T-cell (primary cell): ENCODE measurements around the gene KCND2. TPM values are rescaled to one million over a fixed set of nuclear protein-coding genes. Genes with fewer than 3 reads are reported as not detected.

Source experiments
- ATAC-seq, 4 experiments: fragments of 200-7000 bp in 3 of 4; fragments of 150-1000 bp in 1 of 4; cut with Tn5 transposase; replicated peaks in 1 of 4; 1 replicate in 3 of 4; 2 replicates in 1 of 4; pipeline ENCODE4 v1.10.0; 2021; ENCODE audit warnings: moderate library complexity in 3 of 4, mild to moderate bottlenecking in 2 of 4, moderate number of reproducible peaks in 1 of 4
- CTCF ChIA-PET, 2 donors: fragments of 300-600 bp; sonication (Branson Sonifier 250); formaldehyde crosslinking; loops; one replicate each; lab custom pipeline; 2022; ENCODE audit warnings: antibody characterized with exemption in 2 of 2; lab: Charles Lee
- POLR2A ChIA-PET, 2 donors: fragments of 300-600 bp; sonication (Branson Sonifier 250); formaldehyde crosslinking; loops; one replicate each; lab custom pipeline; 2022; ENCODE audit warnings: antibody characterized with exemption in 2 of 2; lab: Charles Lee
- DNase-seq, 35 experiments: peaks; one replicate each; pipeline versions ENCODE4 v3.0.0 to v3.0.0-alpha.2; 2013 to 2023
- H3K27ac ChIP-seq: one replicate; pipeline ENCODE4 v1.5.1; 2013; ENCODE audit warnings: low read length
- H3K27me3 ChIP-seq, 2 experiments: replicated peaks in 1 of 2; 1 replicate in 1 of 2; 2 replicates in 1 of 2; pipeline versions ENCODE4 v1.6.1 to v1.7.0; 2013; ENCODE audit warnings: low read length in 1 of 2, mixed read lengths in 1 of 2; ENCODE audit not compliant: control insufficient read depth in 2 of 2, insufficient read depth in 2 of 2; ENCODE audit errors: extremely low read depth in 1 of 2
- H3K36me3 ChIP-seq, 2 donors: 1 replicate in 1 of 2; 2 replicates in 1 of 2; pipeline versions ENCODE4 v1.6.1 to v1.7.0; 2013; ENCODE audit warnings: low read length in 1 of 2; ENCODE audit not compliant: control insufficient read depth in 2 of 2, insufficient read depth in 1 of 2; ENCODE audit errors: extremely low read depth in 1 of 2
- H3K4me1 ChIP-seq, 2 experiments: 1 replicate in 1 of 2; 2 replicates in 1 of 2; pipeline versions ENCODE4 v1.6.1 to v1.7.0; 2013; ENCODE audit warnings: low read length in 2 of 2, mixed read lengths in 1 of 2; ENCODE audit not compliant: insufficient read depth in 2 of 2, control insufficient read depth in 1 of 2; ENCODE audit errors: extremely low read depth in 1 of 2
- H3K4me3 ChIP-seq, 2 donors: 1 replicate in 1 of 2; 2 replicates in 1 of 2; pipeline versions ENCODE4 v1.5.1 to v1.7.0; 2013; ENCODE audit warnings: mild to moderate bottlenecking in 2 of 2, low read length in 1 of 2, moderate library complexity in 1 of 2; ENCODE audit not compliant: control insufficient read depth in 1 of 2; ENCODE audit errors: extremely low read depth in 1 of 2
- H3K9me3 ChIP-seq: 2 replicates; pipeline ENCODE4 v1.7.0; 2013
- H3K27ac Mint-ChIP-seq, 2 donors: one replicate each; pipeline ENCODE4 v1.8.0; 2020 to 2021; ENCODE audit warnings: mild to moderate bottlenecking in 2 of 2, mixed read lengths in 2 of 2
- H3K27me3 Mint-ChIP-seq, 2 donors: one replicate each; pipeline ENCODE4 v1.8.0; 2021 to 2022; ENCODE audit warnings: mixed read lengths in 2 of 2
- H3K36me3 Mint-ChIP-seq: one replicate; pipeline ENCODE4 v1.8.0; 2021; ENCODE audit warnings: mixed read lengths
- H3K4me1 Mint-ChIP-seq, 3 donors: one replicate each; pipeline ENCODE4 v1.8.0; 2020 to 2022; ENCODE audit warnings: mixed read lengths in 3 of 3, mild to moderate bottlenecking in 1 of 3
- H3K4me3 Mint-ChIP-seq, 3 donors: one replicate each; pipeline ENCODE4 v1.8.0; 2020 to 2022; ENCODE audit warnings: mild to moderate bottlenecking in 3 of 3, mixed read lengths in 3 of 3, moderate library complexity in 3 of 3
- H3K9me3 Mint-ChIP-seq, 3 donors: one replicate each; pipeline ENCODE4 v1.8.0; 2020 to 2022; ENCODE audit warnings: mixed read lengths in 3 of 3
- WGBS: methylation state at CpG from one replicate; pipeline ENCODE4 v1.1.5; 2013; ENCODE audit warnings: missing lambda C conversion rate; ENCODE audit not compliant: insufficient coverage; 5-methylcytosine and 5-hydroxymethylcytosine counted together
- total RNA-seq, 35 experiments: library from RNA in 6 of 35; stranded (reverse) in 6 of 35; fragments of 120-200 nt in 1 of 35; gene quantifications; one replicate each; pipeline versions ENCODE4 v1.2.1 to v1.2.4 and lab custom pipeline; 2013 to 2026

KCND2 gene
- total RNA-seq, 5 donors from 2014 or later (not counting 1 experiment from before 2014, with no cell fraction given), result not detected

- ATAC-seq (no peak), DNase-seq (no peak)
- ChIA-PET CTCF (no interaction called here), POLR2A (no interaction called here)
- Histone ChIP-seq H3K4me3 (no peak overlapping the region), H3K36me3 (no peaks in the 10 kb centered on the region), H3K4me1 (no peaks in the 10 kb centered on the region), H3K9me3 (no peaks in the 10 kb centered on the region), H3K27ac (no peak overlapping the region), H3K27me3 (no peaks in the 10 kb centered on the region)
- Mint-ChIP-seq H3K27ac (no peak overlapping the region), H3K4me1 (no peaks in the 10 kb centered on the region), H3K4me3 (no peak overlapping the region), H3K9me3 (peaks cover 0 to 3% (median 0%) of the 10 kb centered on the region in 3 donors), H3K27me3 (no peaks in the 10 kb centered on the region), H3K36me3 (no peaks in the 10 kb centered on the region)
- WGBS, result no CpG with 5 or more reads among the region's 1 CpG
These were observed 54.1 kb downstream of the KCND2 start for GRCh38 chr7:120327054-120327453.

- Mint-ChIP-seq H3K27ac (no peak overlapping the region), H3K36me3 (no peaks in the 10 kb centered on the region), H3K9me3 (no peaks in the 10 kb centered on the region), H3K4me1 (no peaks in the 10 kb centered on the region), H3K4me3 (no peak overlapping the region), H3K27me3 (no peaks in the 10 kb centered on the region)
- Histone ChIP-seq H3K27me3 (no peaks in the 10 kb centered on the region), H3K9me3 (no peaks in the 10 kb centered on the region), H3K36me3 (no peaks in the 10 kb centered on the region), H3K4me1 (no peaks in the 10 kb centered on the region), H3K4me3 (no peak overlapping the region), H3K27ac (no peak overlapping the region)
- DNase-seq (no peak), ATAC-seq (no peak)
- CTCF ChIA-PET, result no interaction called here
- no CpG with 5 or more reads among the region's 2 CpGs for WGBS
- POLR2A ChIA-PET, result no interaction called here
These were observed 59.5 kb downstream of the KCND2 start for GRCh38 chr7:120332433-120332832.

- Mint-ChIP-seq H3K27me3 (no peaks in the 10 kb centered on the region), H3K36me3 (no peaks in the 10 kb centered on the region), H3K4me1 (no peaks in the 10 kb centered on the region), H3K4me3 (no peak overlapping the region), H3K9me3 (no peaks in the 10 kb centered on the region), H3K27ac (no peak overlapping the region)
- CTCF ChIA-PET, result no interaction called here
- Histone ChIP-seq H3K9me3 (no peaks in the 10 kb centered on the region), H3K27me3 (no peaks in the 10 kb centered on the region), H3K36me3 (no peaks in the 10 kb centered on the region), H3K4me1 (no peaks in the 10 kb centered on the region), H3K27ac (no peak overlapping the region), H3K4me3 (no peak overlapping the region)
- no peak for ATAC-seq
- no peak for DNase-seq
- WGBS, result no CpG with 5 or more reads among the region's 1 CpG
- POLR2A ChIA-PET, result no interaction called here
These were observed 61.5 kb downstream of the KCND2 start for GRCh38 chr7:120334475-120334874.

GRCh38 chr7:120337308-120337907 lies 64.4 kb downstream of the KCND2 start:
- no CpG with 5 or more reads among the region's 1 CpG for WGBS
- Histone ChIP-seq H3K4me3 (no peak overlapping the region), H3K27me3 (no peaks in the 10 kb centered on the region), H3K4me1 (no peaks in the 10 kb centered on the region), H3K27ac (no peak overlapping the region), H3K36me3 (no peaks in the 10 kb centered on the region), H3K9me3 (no peaks in the 10 kb centered on the region)
- Mint-ChIP-seq H3K27ac (no peak overlapping the region), H3K36me3 (no peaks in the 10 kb centered on the region), H3K4me3 (no peak overlapping the region), H3K4me1 (no peaks in the 10 kb centered on the region), H3K9me3 (no peaks in the 10 kb centered on the region), H3K27me3 (no peaks in the 10 kb centered on the region)
- no peak for DNase-seq
- CTCF ChIA-PET, result no interaction called here
- no peak for ATAC-seq
- POLR2A ChIA-PET, result no interaction called here

- no peak for ATAC-seq
- no peak overlapping the region for H3K4me3 Mint-ChIP-seq
These were observed 71.3 kb downstream of the KCND2 start for GRCh38 chr7:120344276-120344675.

GRCh38 chr7:120353171-120353570 lies 80.2 kb downstream of the KCND2 start:
- H3K36me3 Mint-ChIP-seq, result no peaks in the 10 kb centered on the region
- no peak overlapping the region for H3K27ac Mint-ChIP-seq
- ATAC-seq, result no peak
- peaks cover 4 to 7% (median 4%) of the 10 kb centered on the region in 3 donors for H3K9me3 Mint-ChIP-seq
- ChIA-PET POLR2A (no interaction called here), CTCF (no interaction called here)
- Histone ChIP-seq H3K4me1 (no peaks in the 10 kb centered on the region), H3K27ac (no peak overlapping the region), H3K27me3 (no peaks in the 10 kb centered on the region), H3K36me3 (no peaks in the 10 kb centered on the region), H3K9me3 (no peaks in the 10 kb centered on the region), H3K4me3 (no peak overlapping the region)
- no peak for DNase-seq
- WGBS, result 69% methylated on average over 1 of the region's 3 CpGs
- H3K4me1 Mint-ChIP-seq, result no peaks in the 10 kb centered on the region
- H3K4me3 Mint-ChIP-seq, result no peak overlapping the region
- no peaks in the 10 kb centered on the region for H3K27me3 Mint-ChIP-seq

More at GRCh38 chr7:120344276-120344675, 71.3 kb downstream of the KCND2 start:
- Histone ChIP-seq H3K27me3 (no peaks in the 10 kb centered on the region), H3K4me3 (no peak overlapping the region), H3K4me1 (no peaks in the 10 kb centered on the region), H3K9me3 (no peaks in the 10 kb centered on the region), H3K27ac (no peak overlapping the region), H3K36me3 (no peaks in the 10 kb centered on the region)
- no peak overlapping the region for H3K27ac Mint-ChIP-seq
- H3K27me3 Mint-ChIP-seq, result no peaks in the 10 kb centered on the region
- H3K9me3 Mint-ChIP-seq, result peaks cover 4 to 5% (median 4%) of the 10 kb centered on the region in 3 donors
- no CpG with 5 or more reads among the region's 5 CpGs for WGBS
- ChIA-PET CTCF (no interaction called here), POLR2A (no interaction called here)
- DNase-seq, result no peak
- no peaks in the 10 kb centered on the region for H3K4me1 Mint-ChIP-seq
- H3K36me3 Mint-ChIP-seq, result no peaks in the 10 kb centered on the region

- peaks cover 5 to 15% (median 10%) of the 10 kb centered on the region in 3 donors for H3K9me3 Mint-ChIP-seq
- POLR2A ChIA-PET, result no interaction called here
- ATAC-seq (no peak), DNase-seq (no peak)
- no peaks in the 10 kb centered on the region for H3K27me3 Mint-ChIP-seq
- Histone ChIP-seq H3K9me3 (no peaks in the 10 kb centered on the region), H3K27me3 (no peaks in the 10 kb centered on the region), H3K4me3 (no peak overlapping the region), H3K36me3 (no peaks in the 10 kb centered on the region), H3K4me1 (no peaks in the 10 kb centered on the region), H3K27ac (no peak overlapping the region)
- no peaks in the 10 kb centered on the region for H3K36me3 Mint-ChIP-seq
- H3K27ac Mint-ChIP-seq, result no peak overlapping the region
- H3K4me1 Mint-ChIP-seq, result no peaks in the 10 kb centered on the region
- H3K4me3 Mint-ChIP-seq, result no peak overlapping the region
- CTCF ChIA-PET, result no interaction called here
These were observed 87.9 kb downstream of the KCND2 start for GRCh38 chr7:120360918-120361317.
